Smooth muscle cell (in vitro differentiated cells): ENCODE data around the gene PILRB. TPM values are rescaled to one million over a fixed set of nuclear protein-coding genes. Genes with fewer than 3 reads are reported as not detected.
"Not testable (repeated sequence)": the region's sequence is repeated elsewhere in the genome, so short reads cannot be mapped to it uniquely, and the experiment has no call there.

Experiments used
- DNase-seq: peaks from one replicate; lab custom pipeline; 2025; ENCODE audit not compliant: unreplicated experiment; lab: John Stamatoyannopoulos, UW
- H2AFZ ChIP-seq: fragments of 200-600 bp; sonication (generic); 2 replicates; pipeline ENCODE4 v1.6.0; 2016; ENCODE audit warnings: antibody characterized with exemption, low read depth, mild to moderate bottlenecking
- H3F3A ChIP-seq: fragments of 200-600 bp; sonication (generic); 2 replicates; pipeline ENCODE4 v1.6.0; 2017; ENCODE audit warnings: antibody characterized with exemption, low read depth
- H3K27ac ChIP-seq: fragments of 200-600 bp; sonication (generic); 2 replicates; pipeline ENCODE4 v1.5.1; 2016; ENCODE audit warnings: low read depth, mild to moderate bottlenecking
- H3K27me3 ChIP-seq: fragments of 200-600 bp; sonication (generic); 2 replicates; pipeline ENCODE4 v1.6.1; 2016; ENCODE audit warnings: low read depth, mild to moderate bottlenecking
- H3K36me3 ChIP-seq: fragments of 200-600 bp; sonication (generic); 2 replicates; pipeline ENCODE4 v1.5.1; 2016; ENCODE audit warnings: low read depth
- H3K4me1 ChIP-seq: fragments of 200-600 bp; sonication (generic); 2 replicates; pipeline ENCODE4 v1.5.1; 2016; ENCODE audit warnings: low read depth
- H3K4me2 ChIP-seq: fragments of 200-600 bp; sonication (generic); 2 replicates; pipeline ENCODE4 v1.6.0; 2016; ENCODE audit warnings: mild to moderate bottlenecking
- H3K4me3 ChIP-seq: fragments of 200-600 bp; sonication (generic); 2 replicates; pipeline ENCODE4 v1.5.1; 2016; ENCODE audit warnings: mild to moderate bottlenecking
- H3K79me2 ChIP-seq: fragments of 200-600 bp; sonication (generic); 2 replicates; pipeline ENCODE4 v1.6.0; 2016; ENCODE audit warnings: low read depth, mild to moderate bottlenecking
- H3K9ac ChIP-seq: fragments of 200-600 bp; sonication (generic); 2 replicates; pipeline ENCODE4 v1.6.0; 2016; ENCODE audit warnings: low read depth
- H3K9me3 ChIP-seq: fragments of 200-600 bp; sonication (generic); replicated peaks from 2 replicates; pipeline ENCODE4 v1.5.1; 2016; ENCODE audit warnings: low read depth
- H4K20me1 ChIP-seq: fragments of 200-600 bp; sonication (generic); 2 replicates; pipeline ENCODE4 v1.6.0; 2016; ENCODE audit warnings: low read depth
- WGBS: methylation state at CpG from one replicate; pipeline ENCODE4 v1.1.7; 2016; ENCODE audit warnings: low lambda C conversion rate; 5-methylcytosine and 5-hydroxymethylcytosine counted together
- polyA plus RNA-seq: library from polyadenylated mRNA; unstranded; fragments of >200 nt; fragmentation: Nextera tagmentation; extraction: Ambion mirVana; gene quantifications from 2 replicates; pipeline ENCODE4 v1.2.1, GENCODE V29; 2016
- total RNA-seq: library from RNA; depleted of rRNA; stranded (reverse); fragments of >200 nt; gene quantifications from 2 replicates; pipeline ENCODE4 v1.2.3, GENCODE V29; 2014
- TF ChIP-seq, protein P1 (sequence below): fragments of 200-600 bp; sonication (generic); IDR thresholded peaks from 2 replicates; pipeline ENCODE4 v1.5.1; 2017; ENCODE audit warnings: borderline replicate concordance, mild to moderate bottlenecking, antibody characterized with exemption; ENCODE audit not compliant: insufficient read depth, poor library complexity, severe bottlenecking

Gene PILRB
- total and polyA plus RNA-seq, 2 experiments from 2014 or later: 10.1 to 12.0 TPM

DNA sequence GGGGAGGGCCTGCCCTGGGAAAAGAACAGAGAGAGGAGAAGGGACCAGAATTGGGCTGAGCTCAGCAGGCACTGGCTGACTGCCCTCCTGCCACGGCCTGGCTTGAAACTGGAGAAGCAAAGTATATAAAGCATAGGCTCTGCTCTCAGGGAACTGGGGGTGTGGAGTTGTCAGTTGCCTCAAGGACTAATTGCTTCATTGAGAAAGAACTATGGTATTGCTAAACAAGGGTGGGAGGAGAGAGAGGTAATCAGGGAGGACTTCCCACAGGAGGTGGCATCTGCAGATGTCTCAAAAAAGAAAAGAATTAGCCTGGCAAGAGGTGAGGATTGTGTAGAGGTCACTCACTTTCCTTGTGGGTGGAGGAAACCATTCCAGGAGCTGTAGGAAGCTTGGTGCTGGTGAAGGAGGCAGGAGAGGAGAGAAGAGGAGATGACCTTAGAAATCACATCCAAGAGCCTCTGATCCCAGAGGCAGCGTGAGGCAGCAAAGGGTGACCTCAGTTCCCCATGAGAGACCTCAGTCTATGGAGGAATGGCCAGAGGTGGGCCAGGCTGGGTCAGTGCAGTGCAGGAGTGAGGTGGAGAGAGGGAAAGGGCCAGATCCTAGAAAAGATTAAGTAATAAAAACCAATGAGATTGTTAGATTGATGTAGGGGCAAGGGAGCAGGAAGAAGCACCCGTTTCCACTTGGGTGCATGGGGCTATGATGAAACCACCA is 2.4 kb downstream of the PILRB start:
- Histone ChIP-seq H3K27ac (no peak overlapping the region), H3K79me2 (no peaks in the 10 kb centered on the region), H3K9me3 (no peaks in the 10 kb centered on the region), H3F3A (no peaks in the 10 kb centered on the region), H2AFZ (no peak overlapping the region), H3K27me3 (no peaks in the 10 kb centered on the region), H4K20me1 (no peaks in the 10 kb centered on the region), H3K4me3 (no peak overlapping the region), H3K4me2 (no peak overlapping the region), H3K36me3 (no peaks in the 10 kb centered on the region), H3K4me1 (no peaks in the 10 kb centered on the region), H3K9ac (no peak overlapping the region)
- no peak for DNase-seq
- 99% methylated on average over 3 of the region's 3 CpGs for WGBS
- TF ChIP-seq, protein P1, sequence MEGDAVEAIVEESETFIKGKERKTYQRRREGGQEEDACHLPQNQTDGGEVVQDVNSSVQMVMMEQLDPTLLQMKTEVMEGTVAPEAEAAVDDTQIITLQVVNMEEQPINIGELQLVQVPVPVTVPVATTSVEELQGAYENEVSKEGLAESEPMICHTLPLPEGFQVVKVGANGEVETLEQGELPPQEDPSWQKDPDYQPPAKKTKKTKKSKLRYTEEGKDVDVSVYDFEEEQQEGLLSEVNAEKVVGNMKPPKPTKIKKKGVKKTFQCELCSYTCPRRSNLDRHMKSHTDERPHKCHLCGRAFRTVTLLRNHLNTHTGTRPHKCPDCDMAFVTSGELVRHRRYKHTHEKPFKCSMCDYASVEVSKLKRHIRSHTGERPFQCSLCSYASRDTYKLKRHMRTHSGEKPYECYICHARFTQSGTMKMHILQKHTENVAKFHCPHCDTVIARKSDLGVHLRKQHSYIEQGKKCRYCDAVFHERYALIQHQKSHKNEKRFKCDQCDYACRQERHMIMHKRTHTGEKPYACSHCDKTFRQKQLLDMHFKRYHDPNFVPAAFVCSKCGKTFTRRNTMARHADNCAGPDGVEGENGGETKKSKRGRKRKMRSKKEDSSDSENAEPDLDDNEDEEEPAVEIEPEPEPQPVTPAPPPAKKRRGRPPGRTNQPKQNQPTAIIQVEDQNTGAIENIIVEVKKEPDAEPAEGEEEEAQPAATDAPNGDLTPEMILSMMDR: no peak

- no peak for DNase-seq
- H3K4me3 ChIP-seq: no peak overlapping the region
- TF ChIP-seq, protein P1: no peak
Observed at GRCh38 chr7:100363098-100363497, 5.2 kb downstream of the PILRB start.

DNA sequence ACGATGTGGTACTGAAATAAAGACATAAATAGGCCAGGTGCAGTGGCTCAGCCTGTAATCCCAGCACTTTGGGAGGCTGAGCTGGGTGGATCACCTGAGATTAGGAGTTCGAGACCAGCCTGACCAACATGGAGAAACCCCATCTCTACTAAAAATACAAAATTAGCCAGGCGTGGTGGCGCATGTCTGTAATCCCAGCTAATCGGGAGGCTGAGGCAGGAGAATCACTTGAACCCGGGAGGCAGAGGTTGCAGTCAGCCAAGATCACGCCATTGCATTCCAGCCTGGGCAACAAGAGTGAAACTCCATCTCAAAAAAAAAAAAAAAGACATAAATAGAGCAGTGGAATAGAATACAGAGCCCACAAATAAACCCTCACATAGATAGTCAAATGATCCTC is 5.9 kb downstream of the PILRB start:
- not testable (repeated sequence) for H3K4me3 ChIP-seq, H3K27ac ChIP-seq, H3K36me3 ChIP-seq, H3K4me1 ChIP-seq, H3K9ac ChIP-seq, H2AFZ ChIP-seq, H3K27me3 ChIP-seq, H3F3A ChIP-seq, H3K9me3 ChIP-seq, H3K79me2 ChIP-seq, H4K20me1 ChIP-seq, H3K4me2 ChIP-seq, DNase-seq
- WGBS: over 99% methylated on average over 7 of the region's 7 CpGs

More at GRCh38 chr7:100363098-100363497, 5.2 kb downstream of the PILRB start:
- H3K79me2 ChIP-seq: no peaks in the 10 kb centered on the region
- no peak overlapping the region for H3K9ac ChIP-seq
- no peak overlapping the region for H2AFZ ChIP-seq
- no peaks in the 10 kb centered on the region for H3K27me3 ChIP-seq
- H3K4me1 ChIP-seq: no peaks in the 10 kb centered on the region
- H3K4me2 ChIP-seq: no peak overlapping the region
- H3F3A ChIP-seq: no peaks in the 10 kb centered on the region
- no peaks in the 10 kb centered on the region for H4K20me1 ChIP-seq
- no peaks in the 10 kb centered on the region for H3K36me3 ChIP-seq
- no peak overlapping the region for H3K27ac ChIP-seq
- no peaks in the 10 kb centered on the region for H3K9me3 ChIP-seq

- Histone ChIP-seq H3K27ac (no peak overlapping the region), H3F3A (no peaks in the 10 kb centered on the region), H3K9ac (no peak overlapping the region), H3K4me2 (no peak overlapping the region), H3K4me1 (peaks cover 2% of the 10 kb centered on the region), H3K9me3 (no peaks in the 10 kb centered on the region), H3K79me2 (no peaks in the 10 kb centered on the region), H3K4me3 (no peak overlapping the region), H3K27me3 (no peaks in the 10 kb centered on the region), H3K36me3 (no peaks in the 10 kb centered on the region), H2AFZ (no peak overlapping the region), H4K20me1 (no peaks in the 10 kb centered on the region)
- TF ChIP-seq, protein P1: no peak
- DNase-seq: no peak
- 98% methylated on average over 6 of the region's 6 CpGs for WGBS
Observed at GRCh38 chr7:100364480-100364879, 6.6 kb downstream of the PILRB start.

- not testable (repeated sequence) for H3K9ac ChIP-seq
Observed at GRCh38 chr7:100365998-100366367, 8.1 kb downstream of the PILRB start.

More at GRCh38 chr7:100365998-100366367, 8.1 kb downstream of the PILRB start:
- not testable (repeated sequence) for H3K27me3 ChIP-seq, H3K27ac ChIP-seq, H3F3A ChIP-seq, H4K20me1 ChIP-seq, H2AFZ ChIP-seq, H3K9me3 ChIP-seq, H3K36me3 ChIP-seq, H3K4me3 ChIP-seq, DNase-seq, H3K4me2 ChIP-seq, H3K79me2 ChIP-seq
- 97% methylated on average over 7 of the region's 7 CpGs for WGBS
- peaks cover 10% of the 10 kb centered on the region for H3K4me1 ChIP-seq
